ENCODE data around the gene SLC24A4.

DNA sequence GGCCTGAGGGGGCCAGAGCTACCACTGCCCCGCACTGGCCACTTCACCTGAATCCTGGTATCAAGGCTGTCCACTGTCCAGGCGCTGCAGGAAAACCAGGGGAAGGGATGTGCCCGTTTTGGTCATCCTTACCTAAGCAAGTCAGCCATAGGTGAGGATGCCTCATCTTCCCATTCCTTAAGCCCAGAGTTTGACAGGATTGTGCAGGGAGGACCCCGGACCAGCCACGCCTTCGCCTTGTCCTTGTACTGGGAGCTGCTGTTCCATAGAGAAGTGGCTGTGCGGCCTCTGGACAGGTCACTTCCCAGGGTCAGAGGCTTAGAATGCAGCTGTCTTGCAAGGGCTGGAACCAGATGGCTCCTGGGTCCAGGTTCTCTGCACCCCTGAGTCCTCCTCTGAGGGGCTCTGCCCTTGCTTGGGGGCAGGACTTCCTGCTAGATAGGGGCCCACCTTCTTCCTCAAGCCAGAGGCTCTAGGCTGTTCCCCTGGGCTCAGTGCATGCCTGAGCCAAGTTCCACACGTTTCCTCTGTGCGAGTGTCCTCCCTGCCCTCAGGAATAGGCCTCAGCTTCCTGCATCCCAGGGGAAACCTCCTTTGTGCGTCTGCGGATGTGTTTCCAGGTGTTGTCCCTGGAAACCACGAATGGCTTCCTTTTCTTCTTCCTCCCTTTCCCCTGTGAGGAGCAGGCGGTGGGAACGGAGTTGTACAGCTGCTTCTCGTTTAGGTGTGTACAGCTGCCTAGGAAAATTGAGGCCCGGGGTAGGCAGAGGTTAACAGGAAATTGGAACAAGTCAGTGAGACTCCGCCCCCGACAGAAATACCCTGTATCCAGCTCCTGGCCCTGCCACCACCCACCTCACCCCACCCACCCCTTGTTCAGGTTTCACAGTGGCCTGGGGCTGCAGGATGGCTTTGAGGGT, 136.3 kb downstream of the SLC24A4 start:
- TF ChIP-seq POLR2A (IDR thresholded peaks at IDR 0.05; ENCODE audit: low read depth, low read length) (no peak), RCOR1 (IDR thresholded peaks at IDR 0.05; ENCODE audit: insufficient replicate concordance, low read length) (no peak), RAD21 (IDR thresholded peaks at IDR 0.05; ENCODE audit: low read length) (no peak), MAZ (IDR thresholded peaks at IDR 0.05; ENCODE audit: borderline replicate concordance, low read depth, low read length) (no peak)
- TF ChIP-seq, protein P1, sequence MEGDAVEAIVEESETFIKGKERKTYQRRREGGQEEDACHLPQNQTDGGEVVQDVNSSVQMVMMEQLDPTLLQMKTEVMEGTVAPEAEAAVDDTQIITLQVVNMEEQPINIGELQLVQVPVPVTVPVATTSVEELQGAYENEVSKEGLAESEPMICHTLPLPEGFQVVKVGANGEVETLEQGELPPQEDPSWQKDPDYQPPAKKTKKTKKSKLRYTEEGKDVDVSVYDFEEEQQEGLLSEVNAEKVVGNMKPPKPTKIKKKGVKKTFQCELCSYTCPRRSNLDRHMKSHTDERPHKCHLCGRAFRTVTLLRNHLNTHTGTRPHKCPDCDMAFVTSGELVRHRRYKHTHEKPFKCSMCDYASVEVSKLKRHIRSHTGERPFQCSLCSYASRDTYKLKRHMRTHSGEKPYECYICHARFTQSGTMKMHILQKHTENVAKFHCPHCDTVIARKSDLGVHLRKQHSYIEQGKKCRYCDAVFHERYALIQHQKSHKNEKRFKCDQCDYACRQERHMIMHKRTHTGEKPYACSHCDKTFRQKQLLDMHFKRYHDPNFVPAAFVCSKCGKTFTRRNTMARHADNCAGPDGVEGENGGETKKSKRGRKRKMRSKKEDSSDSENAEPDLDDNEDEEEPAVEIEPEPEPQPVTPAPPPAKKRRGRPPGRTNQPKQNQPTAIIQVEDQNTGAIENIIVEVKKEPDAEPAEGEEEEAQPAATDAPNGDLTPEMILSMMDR (conservative IDR thresholded peaks at IDR 0.05; ENCODE audit: low read depth, low read length): no peak

Measured in IMR-90 (cell line).